ENCODE data around the gene CHRNB2. TPM values are rescaled to one million over a fixed set of nuclear protein-coding genes. Genes with fewer than 3 reads are reported as not detected.
A peak's percentile ranks its signal among the peaks of the same experiment; 100 is the strongest.

The CHRNB2 gene
- total RNA-seq, 1 experiment from 2014 or later, result 1.8 TPM

- Mint-ChIP-seq H3K36me3 (ENCODE audit: insufficient read depth in 1 of 3, low read depth in 3 of 3) (peaks cover 15 to 19% (median 18%) of the 10 kb centered on the region in 3 experiments; a peak in 6 of 7 replicates), H3K27ac (peak overlapping the region in 2 of 3 experiments; percentile 8 to 36; a peak in 1 of 7 replicates), H3K9me3 (no peaks in the 10 kb centered on the region), H3K4me3 (no peak overlapping the region), H3K4me1 (peaks cover 20 to 29% of the 10 kb centered on the region in 2 experiments), H3K27me3 (ENCODE audit: low read depth) (no peaks in the 10 kb centered on the region; the same call in none of the 2 replicates)
- TF ChIP-seq, protein P1, sequence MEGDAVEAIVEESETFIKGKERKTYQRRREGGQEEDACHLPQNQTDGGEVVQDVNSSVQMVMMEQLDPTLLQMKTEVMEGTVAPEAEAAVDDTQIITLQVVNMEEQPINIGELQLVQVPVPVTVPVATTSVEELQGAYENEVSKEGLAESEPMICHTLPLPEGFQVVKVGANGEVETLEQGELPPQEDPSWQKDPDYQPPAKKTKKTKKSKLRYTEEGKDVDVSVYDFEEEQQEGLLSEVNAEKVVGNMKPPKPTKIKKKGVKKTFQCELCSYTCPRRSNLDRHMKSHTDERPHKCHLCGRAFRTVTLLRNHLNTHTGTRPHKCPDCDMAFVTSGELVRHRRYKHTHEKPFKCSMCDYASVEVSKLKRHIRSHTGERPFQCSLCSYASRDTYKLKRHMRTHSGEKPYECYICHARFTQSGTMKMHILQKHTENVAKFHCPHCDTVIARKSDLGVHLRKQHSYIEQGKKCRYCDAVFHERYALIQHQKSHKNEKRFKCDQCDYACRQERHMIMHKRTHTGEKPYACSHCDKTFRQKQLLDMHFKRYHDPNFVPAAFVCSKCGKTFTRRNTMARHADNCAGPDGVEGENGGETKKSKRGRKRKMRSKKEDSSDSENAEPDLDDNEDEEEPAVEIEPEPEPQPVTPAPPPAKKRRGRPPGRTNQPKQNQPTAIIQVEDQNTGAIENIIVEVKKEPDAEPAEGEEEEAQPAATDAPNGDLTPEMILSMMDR (conservative IDR thresholded peaks at IDR 0.05), result no peak
- Histone ChIP-seq H4K20me1 (ENCODE audit: control insufficient read depth, insufficient read depth, insufficient read length) (no peaks in the 10 kb centered on the region), H4K8ac (replicated peaks; ENCODE audit: insufficient read length, low read depth, low read length) (no peak overlapping the region), H3K27ac (ENCODE audit: insufficient read length, low read depth, low read length) (no peak overlapping the region), H3K56ac (ENCODE audit: insufficient read length, low read depth, low read length) (no peak overlapping the region), H3K9ac (ENCODE audit: extremely low read depth, insufficient read length, low read length) (no peak overlapping the region), H3K4me1 (ENCODE audit: insufficient read depth, low read length) (no peaks in the 10 kb centered on the region), H2AFZ (ENCODE audit: low read length) (no peak overlapping the region), H4K5ac (ENCODE audit: insufficient read length, low read depth, low read length) (no peak overlapping the region), H2BK12ac (ENCODE audit: insufficient read length, low read depth, low read length) (no peak overlapping the region), H3K9me3 (ENCODE audit: control insufficient read depth, low read depth, low read length) (no peaks in the 10 kb centered on the region), H3K18ac (ENCODE audit: insufficient read length, low read depth, low read length) (no peak overlapping the region), H3K79me1 (ENCODE audit: insufficient read depth, low read depth, low read length, poor library complexity, severe bottlenecking) (no peaks in the 10 kb centered on the region), H2AK5ac (ENCODE audit: insufficient read length, low read length) (no peak overlapping the region), H2BK120ac (ENCODE audit: low read depth, low read length, poor library complexity, severe bottlenecking) (no peak overlapping the region), H3K4me2 (ENCODE audit: insufficient read depth, insufficient read length, low read length) (no peak overlapping the region), H2BK5ac (ENCODE audit: insufficient read length, low read length) (no peak overlapping the region), H3K27me3 (ENCODE audit: insufficient read depth, low read length) (no peaks in the 10 kb centered on the region), H3K79me2 (ENCODE audit: insufficient read depth, low read length) (no peaks in the 10 kb centered on the region), H3T11ph (ENCODE audit: low read length) (no peak overlapping the region), H4K91ac (ENCODE audit: insufficient read length, low read depth, low read length) (no peak overlapping the region), H3K23ac (ENCODE audit: insufficient read length, low read depth, low read length) (no peak overlapping the region), H3K14ac (ENCODE audit: insufficient read depth, low read length) (no peak overlapping the region), H3K23me2 (ENCODE audit: insufficient read length, low read depth, low read length, poor library complexity, severe bottlenecking) (no peaks in the 10 kb centered on the region), H3K4ac (ENCODE audit: low read depth, low read length) (no peak overlapping the region), H2BK20ac (ENCODE audit: low read depth, low read length, poor library complexity, severe bottlenecking) (no peak overlapping the region), H2BK15ac (ENCODE audit: low read depth, low read length) (no peak overlapping the region)
- DNase-seq, result no peak
- WGBS (ENCODE audit: extremely low coverage, insufficient read length, low lambda C conversion rate), result no CpG with 5 or more reads among the region's 7 CpGs
Observed at GRCh38 chr1:154574716-154575115, 7.1 kb downstream of the CHRNB2 start.
